Erythroblast (primary cell): Measurements from ENCODE around the gene ADCY4.

Experiments
- GATA1 ChIP-seq: IDR thresholded peaks from 2 replicates; pipeline ENCODE4 v1.6.1; 2011; ENCODE audit warnings: low read depth, mild to moderate bottlenecking, control low read depth, low read length, moderate library complexity
- POLR2A ChIP-seq: IDR thresholded peaks from 2 replicates; pipeline ENCODE4 v1.6.1; 2011; ENCODE audit warnings: mild to moderate bottlenecking, low read length

- TF ChIP-seq POLR2A: no peak
- no peak for TF ChIP-seq GATA1
Observed at GRCh38 chr14:24369463-24369862, 34.6 kb upstream of the ADCY4 start.
